CD4-positive, alpha-beta T cell treated with Interleukin-6 at 100 ng/mL for 8 hours (primary cell): ENCODE data around the gene UBE2K.
"Not testable (repeated sequence)": the region's sequence is repeated elsewhere in the genome, so short reads cannot be mapped to it uniquely, and the experiment has no call there.

Experiments
- DNase-seq: peaks from one replicate; pipeline ENCODE4 v3.0.0-alpha.2; 2020; ENCODE audit warnings: mixed read lengths, low spot score

UBE2K gene

GRCh38 chr4:39689970-39690369, 8.0 kb upstream of the UBE2K start:
- no peak for DNase-seq

- DNase-seq: peak; percentile 19
Observed at GRCh38 chr4:39698424-39699009, 581 bp downstream of the UBE2K start.

GRCh38 chr4:39699687-39700409, 1.9 kb downstream of the UBE2K start:
- DNase-seq: no peak

DNA sequence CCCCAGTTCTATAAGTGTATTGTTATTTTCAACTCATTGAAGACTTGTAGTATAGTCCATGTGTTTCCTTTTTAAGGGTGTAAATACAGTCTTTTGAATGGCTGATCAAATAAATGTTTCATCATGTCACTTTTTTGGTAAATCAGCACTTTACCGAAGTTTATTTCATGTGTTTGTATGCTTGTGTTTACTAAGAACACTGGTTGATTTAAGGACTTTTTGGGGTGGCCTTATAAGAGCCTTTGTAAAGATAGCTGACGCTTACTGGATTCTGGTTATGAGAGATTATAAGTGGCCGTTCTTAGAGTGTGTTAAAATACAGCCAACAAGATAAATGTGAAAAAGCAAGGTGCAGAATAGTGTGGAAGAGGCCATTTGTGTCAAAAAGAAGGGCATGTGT, 2.6 kb downstream of the UBE2K start:
- no peak for DNase-seq

GRCh38 chr4:39702716-39703115, 4.8 kb downstream of the UBE2K start:
- DNase-seq: no peak

DNA sequence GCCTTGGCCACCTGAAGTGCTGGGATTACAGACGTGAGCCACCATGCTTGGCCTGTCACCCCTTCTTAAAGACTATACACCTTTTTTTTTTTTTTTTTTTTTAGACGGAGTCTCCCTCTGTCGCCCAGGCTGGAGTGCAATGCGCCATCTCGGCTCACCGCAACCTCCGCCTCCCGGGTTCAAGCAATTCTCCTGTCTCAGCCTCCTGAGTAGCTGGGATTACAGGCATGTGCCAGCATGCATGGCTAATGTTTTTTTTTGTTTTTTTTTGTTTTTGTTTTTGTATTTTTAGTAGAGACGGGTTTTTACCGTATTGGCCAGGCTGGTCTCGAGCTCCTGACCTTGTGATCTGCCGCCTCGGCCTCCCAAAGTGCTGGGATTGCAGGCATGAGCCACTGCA, 6.9 kb downstream of the UBE2K start:
- DNase-seq: not testable (repeated sequence)

- no peak for DNase-seq
Observed at GRCh38 chr4:39706334-39706733, 8.4 kb downstream of the UBE2K start.

DNA sequence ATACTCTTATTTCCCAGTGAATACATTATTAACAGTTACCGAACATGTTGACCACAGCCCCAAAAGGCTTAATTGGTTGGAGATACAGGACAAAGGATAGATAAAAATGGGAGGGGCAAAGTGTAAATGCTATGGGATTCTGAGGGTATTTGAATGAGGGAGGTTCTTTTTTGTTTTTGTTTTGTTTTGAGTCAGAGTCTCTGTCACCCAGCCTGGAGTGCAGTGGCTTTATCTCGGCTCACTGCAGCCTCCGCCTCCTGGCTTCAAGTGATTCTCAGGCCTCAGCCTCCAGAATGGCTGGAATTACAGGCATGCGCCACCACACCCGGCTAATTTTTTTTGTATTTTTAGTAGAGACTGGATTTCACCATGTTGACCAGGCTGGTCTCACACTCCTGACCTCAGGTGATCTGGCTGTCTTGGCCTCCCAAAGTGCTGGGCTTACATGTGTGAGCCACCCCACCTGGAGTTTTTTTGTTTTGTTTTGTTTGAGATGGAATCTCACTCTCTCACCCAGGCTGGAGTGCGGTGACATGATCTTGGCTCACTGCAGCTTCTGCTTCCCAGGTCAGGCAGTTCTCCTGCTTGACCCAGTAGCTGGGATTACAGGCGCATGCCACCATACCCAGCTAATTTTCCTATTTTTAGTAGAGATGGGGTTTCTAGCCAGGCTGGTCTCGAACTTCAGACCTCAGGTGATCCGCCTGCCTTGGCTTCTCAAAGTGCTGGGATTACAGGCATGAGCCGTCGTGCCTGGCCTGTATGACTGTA, 9.0 kb downstream of the UBE2K start:
- no peak for DNase-seq

- no peak for DNase-seq
Observed at GRCh38 chr4:39710098-39710896, 12.4 kb downstream of the UBE2K start.

DNA sequence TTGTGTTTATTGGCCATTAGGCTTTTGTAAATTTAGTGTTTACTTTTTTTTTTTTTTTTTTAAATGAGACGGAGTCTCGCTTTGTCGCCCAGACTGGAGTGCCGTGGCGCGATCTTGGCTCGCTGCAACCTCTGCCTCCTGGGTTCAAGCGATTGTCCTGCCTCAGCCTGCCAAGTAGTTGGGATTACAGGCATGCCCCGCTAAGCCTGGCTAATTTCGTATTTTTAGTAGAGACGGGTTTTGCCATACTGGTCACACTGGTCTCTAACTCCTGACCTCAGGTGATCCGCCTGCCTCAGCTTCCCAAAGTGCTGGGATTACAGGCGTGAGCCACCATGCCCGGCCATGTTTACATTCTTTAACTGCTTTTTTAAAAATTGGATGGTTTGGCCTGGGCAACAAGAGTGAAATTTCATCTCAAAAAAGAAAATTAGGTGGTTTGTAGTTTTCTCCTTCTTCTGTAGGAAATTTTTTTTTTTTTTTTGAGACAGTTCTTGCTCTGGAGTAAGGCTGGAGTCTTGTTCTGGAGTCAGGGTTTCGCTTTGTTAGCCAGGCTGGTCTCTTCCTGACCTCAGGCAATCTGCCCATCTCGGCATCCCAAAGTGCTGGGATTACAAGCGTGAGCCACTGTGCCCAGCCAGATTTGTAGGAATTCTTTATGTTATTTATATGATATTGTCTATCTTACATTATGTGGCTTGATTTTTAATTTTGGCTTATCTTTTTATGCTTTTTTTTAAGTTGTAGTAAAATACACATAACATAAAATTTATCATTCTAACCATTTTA, 15.1 kb downstream of the UBE2K start:
- DNase-seq: no peak

DNA sequence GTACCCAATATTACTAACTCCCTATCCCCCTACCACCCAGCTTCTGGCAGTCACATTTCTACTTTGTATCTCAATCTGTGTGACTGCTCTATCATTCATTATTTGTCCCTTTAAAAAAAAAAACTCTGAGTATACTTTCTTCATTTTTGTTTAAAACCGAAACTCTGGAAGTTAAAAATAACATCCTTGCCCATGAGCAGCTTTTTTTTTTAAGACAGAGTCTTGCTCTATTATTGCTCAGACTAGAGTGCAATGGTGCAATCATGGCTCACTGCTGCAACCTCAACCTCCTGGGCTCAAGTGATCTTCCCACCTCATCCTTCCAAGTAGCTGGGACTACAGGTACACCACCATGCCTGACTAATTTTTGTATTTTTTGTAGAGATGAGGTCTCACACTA, 15.8 kb downstream of the UBE2K start:
- DNase-seq: no peak

DNA sequence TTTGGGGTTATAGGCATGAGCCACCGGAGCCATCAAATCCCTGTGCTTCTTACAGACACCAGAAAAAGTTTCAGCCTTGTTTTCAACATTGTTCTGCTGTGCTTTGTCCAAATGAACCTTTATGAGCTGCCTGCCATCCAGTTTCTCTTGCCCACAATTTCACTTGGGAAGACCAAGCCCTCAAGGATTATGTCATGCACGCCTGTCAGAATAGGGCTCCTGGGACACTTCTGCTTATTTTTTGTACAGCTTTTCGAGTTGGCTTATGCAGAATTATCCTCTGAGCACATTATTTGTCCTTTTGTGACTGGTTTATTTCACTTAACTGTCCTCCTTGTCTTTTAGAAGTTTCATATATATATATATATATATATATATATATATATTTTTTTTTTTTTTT, 16.2 kb downstream of the UBE2K start:
- DNase-seq: no peak

- DNase-seq: no peak
Observed at GRCh38 chr4:39715788-39716187, 17.9 kb downstream of the UBE2K start.

- DNase-seq: no peak
Observed at GRCh38 chr4:39716356-39716755, 18.4 kb downstream of the UBE2K start.

GRCh38 chr4:39717743-39718142, 19.8 kb downstream of the UBE2K start:
- not testable (repeated sequence) for DNase-seq

DNA sequence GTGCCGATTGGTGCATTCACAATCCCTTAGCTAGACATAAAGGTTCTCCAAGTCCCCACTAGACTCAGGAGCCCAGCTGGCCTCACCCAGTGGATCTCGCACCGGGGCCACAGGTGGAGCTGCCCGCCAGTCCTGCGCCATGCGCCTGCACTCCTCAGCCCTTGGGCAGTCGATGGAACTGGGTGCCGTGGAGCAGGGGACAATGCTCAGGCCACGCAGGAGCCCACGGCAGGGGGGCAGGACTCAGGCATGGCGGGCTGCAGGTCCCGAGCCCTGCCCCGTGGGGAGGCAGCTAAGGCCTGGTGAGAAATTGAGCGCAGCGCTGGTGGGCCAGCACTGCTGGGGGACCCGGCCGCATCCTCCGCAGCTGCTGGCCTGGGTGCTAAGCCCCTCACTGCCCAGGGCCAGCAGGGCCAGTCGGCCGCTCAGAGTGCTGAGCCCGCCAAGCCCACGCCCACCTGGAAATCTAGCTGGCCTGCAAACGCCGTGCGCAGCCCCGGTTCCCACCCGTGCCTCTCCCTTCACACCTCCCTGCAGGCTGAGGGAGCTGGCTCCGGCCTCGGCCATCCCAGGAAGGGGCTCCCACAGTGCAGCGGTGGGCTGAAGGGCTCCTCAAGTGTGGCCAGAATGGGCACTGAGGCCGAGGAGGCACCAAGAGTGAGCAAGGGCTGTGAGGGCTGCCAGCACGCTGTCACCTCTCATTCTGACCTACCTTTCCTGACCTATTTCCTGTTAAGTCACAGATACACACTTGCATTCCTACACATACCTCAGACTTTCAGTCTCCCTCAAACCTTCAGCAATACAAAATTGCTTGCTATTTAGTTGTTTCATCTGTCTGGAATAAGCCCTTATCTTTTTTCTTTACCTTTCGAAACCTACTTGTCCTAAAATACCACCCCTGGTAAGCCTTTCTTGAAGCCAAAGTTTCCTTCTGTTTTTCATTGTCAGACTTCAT, 20.7 kb downstream of the UBE2K start:
- DNase-seq: no peak

- DNase-seq: no peak
Observed at GRCh38 chr4:39719804-39720580, 22.1 kb downstream of the UBE2K start.

DNA sequence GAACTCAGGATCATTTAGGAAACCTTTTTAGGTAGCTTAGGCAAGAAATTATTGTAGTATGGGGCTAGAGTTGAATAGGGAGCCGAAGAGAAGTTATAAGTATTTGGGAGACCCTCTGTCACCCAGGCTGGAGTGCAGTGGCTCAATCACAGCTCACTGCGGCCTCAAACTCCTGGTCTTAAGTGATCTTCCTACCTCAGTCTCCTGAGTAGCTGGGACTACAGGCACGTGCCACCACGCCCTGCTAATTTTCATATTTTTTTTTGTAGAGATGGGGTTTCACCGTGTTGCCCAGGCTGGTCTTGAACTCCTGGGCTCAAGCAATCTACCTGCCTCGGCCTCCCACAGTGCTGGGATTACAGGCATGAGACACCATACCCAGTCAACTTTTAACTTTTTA, 23.3 kb downstream of the UBE2K start:
- not testable (repeated sequence) for DNase-seq

GRCh38 chr4:39721788-39722187, 23.9 kb downstream of the UBE2K start:
- DNase-seq: no peak

DNA sequence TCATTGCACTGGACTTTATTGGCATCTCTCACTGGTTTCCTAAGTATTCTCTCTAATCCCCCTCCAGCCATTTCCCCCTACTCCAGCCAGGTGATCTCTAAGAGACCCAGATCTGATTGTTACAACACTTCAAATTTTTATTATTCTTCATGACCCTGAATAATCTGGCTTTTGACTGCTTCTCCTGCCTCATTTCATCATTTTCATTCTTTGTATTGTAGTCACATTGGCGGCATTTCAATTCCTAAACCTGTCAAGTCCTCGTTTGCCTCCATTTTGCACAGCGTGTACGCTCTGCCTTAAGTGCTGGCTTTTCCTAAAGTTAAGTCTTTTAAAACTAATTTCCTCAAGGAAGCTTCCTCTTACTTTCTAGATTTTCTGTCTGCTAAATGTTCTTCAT, 31.6 kb downstream of the UBE2K start:
- DNase-seq: no peak
